ENCODE results near the gene ZBTB7C. TPM values are rescaled to one million over a fixed set of nuclear protein-coding genes. Genes with fewer than 3 reads are reported as not detected.

The ZBTB7C gene
- total and polyA plus RNA-seq, 2 of the 8 experiments (the other 6 are each of a cell fraction or from before 2014, with no cell fraction given): 0.15 to 0.45 TPM

DNA sequence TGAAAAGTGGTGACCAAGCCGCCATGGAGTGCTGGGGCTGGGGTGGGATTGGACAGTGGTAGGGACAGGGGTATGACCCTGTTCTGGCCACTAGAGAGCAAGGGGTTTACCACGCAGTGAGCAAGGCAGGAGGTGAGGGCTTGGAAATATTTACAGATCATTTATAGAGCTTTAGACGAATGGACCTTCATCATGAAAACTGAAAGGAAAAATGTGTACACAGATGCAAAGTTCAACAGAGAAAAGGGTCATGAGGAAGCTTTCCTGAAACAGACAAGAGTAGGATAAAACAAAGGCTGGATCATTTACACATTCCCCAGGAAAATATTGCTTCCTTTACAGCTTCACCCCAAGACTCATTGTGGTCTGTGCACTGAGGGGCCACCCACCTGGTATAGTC lies 348.2 kb downstream of the ZBTB7C start:
- Histone ChIP-seq H3K4me3 (ENCODE audit: extremely low read depth in 1 of 4, insufficient read depth in 2 of 4, low read depth in 3 of 4, low read length in 4 of 4) (no peak overlapping the region), H3K23ac (ENCODE audit: insufficient read length) (no peak overlapping the region), H3K4me2 (ENCODE audit: insufficient read depth in 1 of 2, low read depth in 2 of 2, low read length in 2 of 2) (no peak overlapping the region), H2BK20ac (ENCODE audit: low read length) (no peak overlapping the region; the same call in 1 of the 2 replicates), H3K56ac (replicated peaks; ENCODE audit: insufficient read length, low read depth, low read length) (no peak overlapping the region), H3K27me3 (replicated peaks in 1 of 4; ENCODE audit: control insufficient read depth in 3 of 4, extremely low read depth in 1 of 4, insufficient read depth in 3 of 4, low read length in 3 of 4) (no peaks in the 10 kb centered on the region; a peak in 2 of 7 replicates), H3K23me2 (ENCODE audit: low read depth, low read length) (no peaks in the 10 kb centered on the region), H3K9me3 (ENCODE audit: insufficient read depth in 2 of 2, low read depth in 1 of 2, low read length in 1 of 2) (no peaks in the 10 kb centered on the region), H3K27ac (ENCODE audit: low read depth, low read length) (no peak overlapping the region), H3K18ac (ENCODE audit: extremely low read depth, low read length) (no peak overlapping the region), H4K20me1 (replicated peaks in 1 of 2; ENCODE audit: control insufficient read depth in 1 of 2, insufficient read depth in 2 of 2, low read length in 2 of 2) (no peaks in the 10 kb centered on the region), H2AK5ac (ENCODE audit: low read depth, low read length) (no peak overlapping the region), H2AFZ (ENCODE audit: low read length) (no peak overlapping the region), H3K36me3 (ENCODE audit: control insufficient read depth in 2 of 4, insufficient read depth in 4 of 4, low read length in 3 of 4) (no peaks in the 10 kb centered on the region), H4K5ac (ENCODE audit: insufficient read length, low read depth, low read length) (no peak overlapping the region), H4K91ac (replicated peaks; ENCODE audit: insufficient read length, low read length) (peak overlapping the region; percentile 12), H3K9ac (replicated peaks in 1 of 4; ENCODE audit: extremely low read depth in 1 of 4, low read depth in 3 of 4, low read length in 3 of 4) (no peak overlapping the region), H2BK5ac (ENCODE audit: low read depth, low read length) (no peak overlapping the region), H2BK15ac (ENCODE audit: low read length) (no peak overlapping the region), H2BK12ac (ENCODE audit: low read depth, low read length) (peak overlapping the region; percentile 50; the same call in 1 of the 2 replicates), H4K8ac (ENCODE audit: extremely low read depth, insufficient read depth, low read length) (no peak overlapping the region), H3K79me1 (ENCODE audit: low read depth, low read length) (no peaks in the 10 kb centered on the region), H3K4me1 (replicated peaks in 1 of 4; ENCODE audit: control insufficient read depth in 3 of 4, insufficient read depth in 4 of 4, low read length in 3 of 4) (peaks cover 3 to 11% (median 9%) of the 10 kb centered on the region in 4 experiments), H3K4ac (replicated peaks; ENCODE audit: insufficient read length, low read depth, low read length) (no peak overlapping the region), H2BK120ac (replicated peaks; ENCODE audit: low read depth, low read length) (no peak overlapping the region), H3K14ac (ENCODE audit: insufficient read length) (no peak overlapping the region), H3K79me2 (ENCODE audit: control insufficient read depth in 1 of 2, insufficient read depth in 2 of 2, low read length in 2 of 2) (no peaks in the 10 kb centered on the region)
- no peak for FAIRE-seq
- DNase-seq (ENCODE audit: low read depth in 1 of 2, low spot score in 2 of 2): no peak
- no peak for TF ChIP-seq ASH2L (IDR thresholded peaks at IDR 0.05; ENCODE audit: low read length)
- 85% methylated on average over 3 of the region's 3 CpGs; no CpG with 5 or more reads in 1 of the 2 experiments for WGBS, 2 experiments (ENCODE audit: extremely low coverage in 1 of 2, insufficient coverage in 1 of 2, insufficient read length in 1 of 2, insufficient replicate concordance in 2 of 2, low coverage in 1 of 2, low lambda C conversion rate in 2 of 2, missing lambda C conversion rate in 1 of 2)
- CTCF ChIA-PET (ENCODE audit: partially characterized antibody): interaction anchor here (1.0 to 3.2 kb wide), 6 partner anchors 8 to 53 kb away, joined by 3 to 13 read pairs (median 4); no protein-coding TSS in a partner anchor
- POLR2A ChIA-PET (ENCODE audit: partially characterized antibody): no interaction called here
